ENCODE measurements around the gene KCNK15. TPM values are rescaled to one million over a fixed set of nuclear protein-coding genes. Genes with fewer than 3 reads are reported as not detected.

The KCNK15 gene
- total and polyA plus RNA-seq, 9 of the 15 experiments (the other 6 are each of a cell fraction or from before 2014, with no cell fraction given): 0.03 to 0.30 (median 0.17) TPM; not detected in 5

- TF ChIP-seq REST (IDR thresholded peaks at IDR 0.05; ENCODE audit: borderline replicate concordance) (peak; percentile 99), REST (CRISPR knock-in tag; IDR thresholded peaks at IDR 0.05; ENCODE audit: low read depth) (peak; percentile 94), ZNF778 (CRISPR knock-in tag; IDR thresholded peaks at IDR 0.05) (no peak), FOXJ2 (tag; IDR thresholded peaks at IDR 0.05) (no peak), ZNF589 (CRISPR knock-in tag; IDR thresholded peaks at IDR 0.05; ENCODE audit: low read depth) (no peak), ATF4 (CRISPR knock-in tag; IDR thresholded peaks at IDR 0.05) (no peak), ZNF41 (CRISPR knock-in tag; conservative IDR thresholded peaks at IDR 0.05) (no peak), CEBPZ (IDR thresholded peaks at IDR 0.05; ENCODE audit: borderline replicate concordance, low read depth, low read length) (no peak), HOMEZ (CRISPR knock-in tag; IDR thresholded peaks at IDR 0.05) (no peak)
Observed at GRCh38 chr20:44776980-44777379, 31.3 kb downstream of the KCNK15 start (continued).
